ENCODE results near the gene SMARCC2.
A peak's percentile ranks its signal among the peaks of the same experiment; 100 is the strongest.
"Not testable (repeated sequence)": the region's sequence is repeated elsewhere in the genome, so short reads cannot be mapped to it uniquely, and the experiment has no call there.

SMARCC2 gene

DNA sequence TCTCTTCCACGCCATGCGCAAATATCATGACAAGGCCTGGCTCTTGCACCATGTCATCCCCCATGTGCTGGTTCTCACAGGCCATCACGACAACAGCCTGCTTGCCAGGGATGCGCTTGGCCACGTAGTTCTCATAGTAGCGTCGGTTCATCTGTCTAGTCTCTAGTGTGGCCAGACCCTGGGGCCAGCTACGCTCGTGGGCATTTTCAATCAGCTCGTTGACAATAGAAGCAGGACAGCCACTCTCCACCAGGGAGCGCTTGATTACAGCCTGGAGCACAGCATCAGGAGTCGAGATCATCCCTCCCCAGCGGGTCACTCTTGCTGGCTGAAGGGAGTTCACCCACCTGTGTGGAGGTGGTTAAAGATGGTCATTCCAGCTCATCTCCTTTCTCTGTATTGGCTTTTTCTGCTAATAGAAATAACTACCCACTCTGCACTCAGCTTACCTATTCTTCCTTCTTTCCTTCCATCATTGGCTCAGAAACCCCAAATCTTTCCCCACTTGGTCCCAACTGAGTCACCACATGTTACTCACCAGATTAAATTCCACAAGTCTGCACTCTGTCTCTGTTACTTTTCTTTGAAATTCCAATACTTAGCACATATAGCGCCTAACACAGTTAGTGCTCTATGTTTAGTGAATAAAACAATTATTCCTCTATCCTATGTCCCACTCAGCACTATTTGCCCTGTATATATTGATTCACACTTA, 17.3 kb upstream of the SMARCC2 start:
- DNase-seq, result peak; percentile 45 to 52

DNA sequence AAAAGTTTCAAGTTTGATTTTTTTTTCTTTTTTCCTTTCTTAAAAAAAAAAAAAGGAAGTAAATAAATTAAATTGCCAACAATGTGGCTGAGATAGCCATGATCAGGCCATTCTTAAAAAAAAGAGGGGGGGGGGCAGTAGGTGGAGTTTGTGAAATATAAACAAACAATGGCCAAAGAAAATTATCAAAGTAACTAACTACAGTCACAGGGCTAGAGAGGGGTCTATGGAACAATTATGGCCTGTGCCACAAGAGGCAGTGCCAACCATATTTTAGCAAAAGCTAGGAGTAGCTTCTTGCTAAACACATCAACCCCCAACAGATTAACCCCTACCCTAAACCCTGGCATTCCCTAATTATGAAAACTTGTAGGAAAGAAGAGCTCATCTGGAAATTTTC, 16.2 kb upstream of the SMARCC2 start:
- no peak for DNase-seq

DNA sequence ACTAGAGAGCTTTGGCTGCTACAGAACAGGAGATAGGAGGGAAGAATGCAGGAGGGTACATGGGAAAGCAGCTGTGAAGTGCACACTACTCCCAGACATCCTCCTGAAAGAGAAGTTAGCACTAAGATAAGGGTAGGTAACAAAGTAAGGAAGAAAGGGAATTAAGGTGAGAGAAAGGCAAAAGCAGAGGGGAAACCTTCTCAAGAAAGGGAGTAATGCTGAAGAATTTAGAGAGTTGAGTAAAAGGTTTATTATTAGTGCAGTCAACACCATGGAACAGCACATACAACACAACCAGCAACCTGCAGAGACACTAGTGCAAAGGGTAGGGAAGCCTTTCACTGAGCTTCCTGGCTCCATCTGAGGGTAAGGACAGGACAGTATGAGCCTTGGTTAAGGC, 15.0 kb upstream of the SMARCC2 start:
- no peak for DNase-seq

DNA sequence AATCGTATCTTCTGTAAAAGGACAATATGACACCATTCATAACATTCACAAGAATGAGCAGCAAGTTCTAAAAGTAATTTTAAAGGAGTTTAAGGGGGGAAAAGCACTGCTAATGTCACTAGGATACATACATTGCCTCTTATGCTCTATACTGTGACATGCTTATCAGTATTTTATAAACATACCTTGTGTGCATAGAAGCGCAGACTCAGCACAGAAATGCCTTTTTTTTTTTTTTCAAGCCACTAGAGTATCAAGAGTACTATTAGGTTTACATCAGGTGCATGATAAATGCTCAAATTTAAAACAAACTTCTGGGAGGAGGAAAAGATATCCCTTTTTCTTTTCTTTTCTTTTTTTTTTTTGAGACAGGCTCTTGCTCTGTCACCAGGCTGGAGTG, 13.6 kb upstream of the SMARCC2 start:
- DNase-seq, result no peak

DNA sequence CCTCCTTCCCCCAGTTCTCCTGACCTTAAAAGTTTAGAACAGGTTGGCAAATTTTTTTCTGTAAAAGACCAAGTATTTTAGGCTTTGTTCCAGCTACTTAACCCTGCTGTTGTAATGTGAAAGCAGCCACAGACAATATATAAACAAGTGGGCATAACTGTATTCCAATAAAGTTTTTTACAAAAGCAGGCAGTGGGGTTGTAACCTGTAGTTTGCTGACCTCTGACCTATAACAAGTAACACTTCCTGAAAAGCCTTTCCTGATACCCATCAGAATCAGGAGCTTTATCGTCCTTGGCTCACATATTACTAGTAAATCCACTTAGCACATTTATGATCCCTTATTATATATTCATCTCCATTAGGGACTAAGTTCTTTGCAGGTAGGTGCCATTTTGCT, 13.1 kb upstream of the SMARCC2 start:
- DNase-seq, result no peak

DNA sequence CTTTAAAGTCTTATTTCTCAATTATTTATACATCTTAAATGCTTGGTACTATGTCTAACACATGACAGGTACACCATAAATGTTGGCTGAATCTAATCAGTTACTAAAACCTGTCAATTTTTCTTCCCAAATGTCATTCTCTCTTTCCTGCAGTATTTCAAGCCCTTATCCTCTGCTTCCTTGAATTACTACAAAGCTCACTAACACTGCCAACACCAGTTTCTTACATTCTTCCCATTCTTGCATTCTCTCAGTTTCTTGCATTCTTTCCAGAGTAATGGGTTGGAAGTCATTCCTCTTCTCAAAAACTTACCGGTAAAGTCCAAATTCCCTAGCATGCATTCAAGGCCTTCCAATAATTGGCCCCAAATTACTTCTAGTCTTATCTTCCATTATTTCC, 9.6 kb upstream of the SMARCC2 start:
- no peak for DNase-seq

DNA sequence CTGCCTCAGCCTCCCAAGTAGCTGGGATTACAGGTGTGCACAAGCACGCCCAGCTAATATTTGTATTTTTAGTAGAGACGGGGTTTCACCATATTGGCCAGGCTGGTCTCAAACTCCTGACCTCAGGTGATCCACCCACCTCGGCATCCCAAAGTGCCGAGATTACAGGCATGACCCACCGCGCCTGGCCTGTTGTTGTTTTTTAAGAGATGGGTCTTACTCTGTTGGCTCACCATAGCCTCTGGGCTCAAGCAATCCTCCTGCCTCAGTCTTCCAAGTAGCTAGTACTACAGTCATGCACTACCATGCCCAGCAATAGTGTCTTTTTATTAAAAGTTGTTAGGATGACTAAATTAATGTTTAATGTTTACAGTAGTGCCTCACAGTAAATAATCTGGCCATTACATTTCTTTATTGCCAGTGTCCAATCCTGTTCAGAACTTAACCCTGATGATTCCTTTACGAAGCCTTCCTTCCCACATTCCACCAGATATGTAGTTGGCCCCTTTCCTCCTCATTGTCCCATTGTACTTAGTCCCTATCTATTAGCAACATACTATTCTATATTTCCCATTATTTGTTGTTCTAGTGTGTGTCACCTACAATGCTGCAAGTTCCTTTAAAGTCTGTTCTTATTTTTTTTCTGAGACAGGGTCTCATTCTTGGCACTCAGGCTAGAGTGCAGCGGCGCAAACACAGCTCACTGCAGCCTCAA, 8.8 kb upstream of the SMARCC2 start:
- DNase-seq, result no peak

DNA sequence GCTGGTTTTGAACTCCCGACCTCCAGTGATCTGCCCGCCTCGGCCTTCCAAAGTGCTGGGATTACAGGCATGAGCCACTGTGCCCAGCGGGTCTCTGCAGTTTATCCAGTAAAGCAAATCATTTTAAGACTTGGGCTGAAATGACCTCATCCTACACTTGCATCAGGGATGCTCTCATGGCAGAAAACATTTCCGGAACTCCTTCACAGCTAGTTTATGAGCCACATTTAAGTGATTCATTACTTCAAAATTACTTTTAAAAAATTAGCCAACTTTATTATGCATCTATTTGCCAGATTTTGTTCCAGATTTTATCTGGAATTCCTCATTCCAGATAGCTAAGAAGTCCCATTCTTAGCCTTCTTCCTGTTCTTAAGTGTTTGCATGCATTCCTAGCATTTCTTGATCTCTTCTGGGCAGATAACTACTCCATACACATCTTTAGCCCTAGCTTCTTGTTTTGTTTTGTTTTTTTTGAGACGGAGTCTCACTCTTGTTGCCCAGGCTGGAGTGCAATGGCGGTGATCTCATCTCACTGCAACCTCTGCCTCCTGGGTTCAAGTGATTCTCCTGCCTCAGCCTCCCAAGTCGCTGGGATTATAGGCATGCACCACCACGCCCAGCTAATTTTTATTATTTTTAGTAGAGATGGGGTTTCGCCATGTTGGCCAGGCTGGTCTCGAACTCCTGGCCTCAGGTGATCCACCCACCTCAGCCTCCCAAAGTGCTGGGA, 7.7 kb upstream of the SMARCC2 start:
- DNase-seq, result not testable (repeated sequence)

DNA sequence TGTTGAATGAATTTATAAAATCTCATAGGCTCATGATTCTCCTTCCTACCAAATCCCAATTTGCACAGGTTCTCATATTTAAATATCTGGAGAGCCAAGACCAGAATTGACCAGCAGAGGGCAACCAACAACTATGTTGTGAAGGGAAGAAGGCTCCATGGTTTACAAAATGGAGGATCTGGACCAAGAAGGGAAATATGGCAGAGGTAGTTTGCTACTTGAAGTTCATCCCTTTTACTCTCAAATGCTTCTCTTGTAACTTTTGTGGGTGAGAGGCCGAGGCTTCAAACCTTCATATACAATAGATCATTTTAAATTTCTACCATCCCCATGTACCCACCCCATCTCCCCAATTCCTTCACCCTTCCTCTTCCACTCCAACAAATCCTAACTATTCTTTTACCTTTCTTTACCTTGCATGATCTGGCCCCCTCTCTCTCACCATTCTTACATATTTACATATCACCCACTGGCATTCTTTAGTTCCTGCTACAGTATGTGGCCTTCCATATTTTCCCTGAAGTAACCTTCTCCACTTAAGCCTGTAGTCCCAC, 3.8 kb upstream of the SMARCC2 start:
- peak; percentile 71 to 84 for DNase-seq

DNA sequence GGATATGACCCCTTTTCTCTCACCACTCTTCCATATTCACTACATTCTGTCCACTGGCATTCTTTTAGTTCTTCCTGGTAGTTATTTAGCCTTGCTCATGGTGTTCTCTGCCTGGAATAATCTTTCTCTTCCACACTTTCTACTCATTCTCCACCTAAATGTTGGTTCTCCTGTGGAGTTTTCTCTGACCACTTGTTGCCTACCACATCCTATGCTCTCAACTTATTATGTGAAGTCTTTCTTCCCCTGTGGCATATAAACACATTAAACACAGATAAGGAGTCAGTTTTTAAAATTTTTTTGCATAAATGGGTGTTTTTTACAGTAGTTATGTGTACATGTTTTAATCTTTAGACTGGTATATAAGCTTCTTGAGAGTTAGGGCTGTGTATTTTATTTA, 3.3 kb upstream of the SMARCC2 start:
- no peak for DNase-seq

DNA sequence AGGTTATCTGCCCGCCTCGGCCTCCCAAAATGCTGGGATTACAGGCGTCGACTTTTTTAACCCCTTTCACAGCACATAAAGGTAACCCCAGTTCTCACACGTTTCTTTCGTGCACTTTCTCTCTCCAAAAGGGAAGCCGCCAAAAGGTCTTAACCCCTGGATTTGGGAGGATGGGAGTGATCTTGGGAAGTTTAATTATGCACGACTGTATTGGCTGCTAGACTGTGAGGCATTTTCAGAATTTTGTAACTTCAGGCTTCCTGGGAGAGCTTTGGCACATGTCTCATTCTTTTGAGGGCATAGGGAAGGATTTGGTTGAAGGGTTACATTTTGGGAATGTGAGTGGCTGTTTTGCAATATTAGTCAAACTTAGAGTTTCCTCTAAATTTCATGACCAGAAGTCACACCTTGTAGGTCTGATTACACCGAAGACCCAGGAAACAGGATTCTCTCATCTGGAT, 1.4 kb upstream of the SMARCC2 start:
- no peak for DNase-seq

DNA sequence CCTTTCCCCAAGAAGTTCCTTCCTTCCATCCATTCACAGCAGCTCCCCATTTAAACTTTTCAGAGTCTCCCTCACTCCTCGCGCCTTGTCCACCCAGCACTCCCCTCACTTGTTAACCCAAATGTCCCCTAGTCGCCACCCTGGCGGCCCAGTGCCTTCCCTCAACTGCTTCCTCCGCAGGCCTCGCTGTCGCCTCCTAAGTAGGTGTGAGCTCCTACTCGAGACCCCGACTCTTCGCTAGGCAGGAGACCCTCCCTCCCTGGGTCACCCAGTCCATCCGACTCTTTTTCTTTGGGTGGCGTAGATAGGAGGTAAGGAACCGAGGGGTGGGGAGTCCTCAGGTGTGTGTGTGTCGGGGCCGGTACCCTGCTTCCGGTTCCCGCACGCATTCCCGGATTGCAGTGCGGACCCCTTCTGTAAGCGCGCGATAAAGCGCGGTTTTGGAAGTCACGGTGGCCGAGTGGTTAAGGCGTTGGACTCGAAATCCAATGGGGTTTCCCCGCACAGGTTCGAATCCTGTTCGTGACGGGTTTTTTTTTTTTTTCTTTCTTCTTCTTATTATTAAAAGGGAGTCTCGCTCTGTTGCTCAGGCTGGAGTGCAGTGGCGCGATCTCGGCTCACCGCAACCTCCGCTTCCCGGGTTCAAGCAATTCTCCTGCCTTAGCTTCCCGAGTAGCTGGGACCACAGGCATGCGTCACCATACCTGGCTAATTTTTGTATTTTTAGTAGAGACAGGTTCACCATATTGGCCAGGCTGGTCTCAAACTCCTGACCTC, 823 bp upstream of the SMARCC2 start:
- DNase-seq, result peak; percentile 80 to 84

DNA sequence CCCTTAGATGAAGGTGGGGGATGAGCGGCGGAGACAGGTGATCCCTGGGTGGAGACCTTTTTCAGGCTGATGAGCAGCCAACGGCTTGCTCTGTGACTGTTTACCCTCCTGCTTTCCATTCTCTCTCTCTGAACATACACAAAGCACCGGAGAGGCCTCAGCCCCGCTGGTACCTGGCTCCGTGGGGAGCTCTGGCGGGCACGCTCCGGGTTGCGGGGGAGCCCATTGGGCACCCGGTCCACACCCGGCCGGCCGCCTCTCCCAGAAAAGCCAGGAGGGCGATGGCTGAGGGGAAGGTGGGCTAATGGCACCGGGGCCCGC, 545 bp downstream of the SMARCC2 start:
- DNase-seq, result no peak

DNA sequence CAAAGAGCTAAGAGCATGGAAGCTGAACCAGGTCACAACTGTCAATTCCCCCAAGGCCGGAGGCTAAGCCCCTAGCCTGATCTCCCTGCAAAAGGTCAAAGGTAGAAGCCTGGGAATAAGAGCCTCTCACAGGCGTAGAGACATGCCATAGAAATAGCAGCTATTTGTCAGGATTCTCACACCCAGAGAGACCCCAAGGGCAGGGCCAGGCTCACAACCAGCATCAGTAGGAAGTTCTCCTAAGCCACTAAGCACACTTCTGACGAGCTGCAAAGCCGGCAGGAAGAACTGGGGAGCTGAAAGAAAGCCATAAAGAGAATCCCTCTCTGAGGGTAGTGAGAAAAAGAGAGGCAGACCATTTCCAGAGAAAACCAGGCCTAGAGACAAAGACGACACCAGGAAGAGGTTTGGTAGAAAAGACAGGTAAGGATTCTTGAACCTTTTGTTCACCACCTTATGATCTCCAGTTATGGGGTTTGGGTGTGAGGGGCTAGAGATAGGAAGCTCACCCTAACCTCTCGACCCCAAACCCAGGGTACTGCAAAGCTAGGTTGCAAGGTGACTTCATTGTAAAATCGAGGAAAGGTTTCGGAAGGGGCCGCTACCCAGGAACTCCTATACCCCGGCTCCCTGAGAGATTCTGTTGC, 1.0 kb downstream of the SMARCC2 start:
- DNase-seq, result no peak

DNA sequence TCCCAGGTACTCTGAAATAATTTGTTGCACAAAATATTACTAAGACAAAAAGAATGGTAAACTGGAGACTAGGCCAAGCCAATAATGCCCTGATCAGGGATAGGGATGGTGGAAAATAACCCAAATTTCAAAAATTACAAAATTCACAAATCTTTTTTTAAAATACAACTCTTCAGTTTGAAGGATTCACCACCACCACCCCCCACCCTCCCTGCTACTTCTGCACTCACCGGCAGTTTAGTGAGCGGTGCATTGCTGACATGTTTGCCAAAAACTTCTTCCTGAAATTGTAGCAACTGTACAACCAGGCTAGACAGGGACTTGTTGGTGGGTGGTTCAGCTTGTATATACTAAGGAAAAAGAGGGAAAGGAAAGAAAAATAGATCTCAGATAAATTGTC, 2.3 kb downstream of the SMARCC2 start:
- no peak for DNase-seq

DNA sequence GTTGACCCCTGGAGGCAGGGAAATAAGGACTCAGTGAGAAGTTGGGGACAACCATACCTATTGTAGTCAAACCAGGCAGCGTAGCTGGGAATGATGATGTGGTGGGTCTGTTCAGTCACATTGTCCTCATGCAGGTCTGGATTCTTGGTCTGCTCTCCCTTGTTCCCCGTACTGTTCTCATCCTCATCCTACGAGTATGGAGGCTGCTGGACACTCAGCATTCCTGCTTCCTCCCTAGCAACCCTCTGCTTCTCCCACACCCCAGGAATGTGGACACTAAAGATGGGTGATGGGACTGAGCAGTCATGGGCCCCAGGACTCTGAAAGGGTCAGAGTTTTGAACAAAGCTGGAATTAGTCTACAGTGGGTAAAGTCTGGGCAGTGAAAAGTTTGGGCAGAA, 10.9 kb downstream of the SMARCC2 start:
- no peak for DNase-seq

DNA sequence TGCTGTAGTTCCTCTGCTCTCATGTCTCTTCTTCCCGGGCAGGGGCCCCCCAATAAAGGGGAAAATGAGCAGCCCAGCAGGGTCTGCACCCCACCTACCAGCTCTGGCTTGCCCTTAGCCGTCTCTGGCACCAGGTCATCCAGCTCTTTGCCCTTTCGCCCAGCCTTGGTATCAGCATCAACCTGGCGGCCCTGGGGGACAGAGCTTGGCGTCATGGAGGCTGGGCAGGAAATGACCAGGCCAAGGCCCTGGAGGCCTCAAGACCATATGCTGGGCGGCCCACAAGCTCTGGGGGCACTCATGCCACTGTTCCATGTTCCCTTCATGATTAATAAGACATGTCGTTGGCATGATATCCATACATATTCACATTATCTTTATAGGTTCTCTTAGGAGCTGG, 16.4 kb downstream of the SMARCC2 start:
- DNase-seq, result no peak

DNA sequence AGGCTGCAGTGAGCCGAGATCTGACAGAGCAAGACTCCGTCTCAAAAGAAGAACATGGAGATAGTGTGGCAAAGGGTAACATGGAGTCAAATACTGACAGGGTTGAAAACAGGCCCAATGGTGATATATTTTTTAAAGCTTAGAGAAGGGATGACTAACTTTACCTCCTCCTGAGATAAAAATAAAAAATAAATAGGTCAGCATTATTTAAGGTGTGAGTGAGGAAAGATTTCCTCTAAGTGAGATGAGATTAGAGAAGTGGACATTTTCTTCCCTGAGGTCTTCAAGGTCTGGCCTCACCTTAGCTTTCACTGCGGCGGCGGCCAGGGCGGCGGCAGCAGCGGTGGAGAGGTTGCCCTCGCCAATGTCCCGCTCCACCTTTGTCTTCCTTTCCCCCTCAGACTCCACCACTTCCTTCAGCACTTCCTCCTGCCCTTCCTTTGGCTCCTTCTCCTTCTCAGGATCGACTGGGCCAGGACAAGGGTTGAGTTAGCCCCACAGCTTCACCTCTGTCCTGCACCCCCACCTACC, 20.0 kb downstream of the SMARCC2 start:
- DNase-seq, result no peak

DNA sequence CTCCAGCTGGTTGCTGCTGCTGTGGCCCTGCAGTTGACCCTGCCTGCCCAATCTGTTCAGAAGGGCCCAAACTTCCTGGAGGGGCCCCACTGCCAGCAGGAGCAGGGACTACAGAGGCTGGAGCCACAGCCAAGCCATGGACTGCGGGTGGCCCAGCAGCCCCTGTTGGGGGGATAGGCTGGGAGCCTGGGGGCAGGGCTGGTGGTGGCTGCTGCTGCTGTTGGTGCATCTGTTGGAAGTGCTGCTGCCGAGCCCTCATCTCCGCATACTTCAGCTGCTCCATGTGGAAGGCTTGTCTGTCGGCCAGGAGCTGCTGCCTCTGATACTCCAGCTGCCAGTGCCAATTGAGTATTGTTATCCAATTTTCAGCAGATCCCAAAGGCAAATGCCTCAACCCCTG, 23.9 kb downstream of the SMARCC2 start:
- DNase-seq, result no peak

DNA sequence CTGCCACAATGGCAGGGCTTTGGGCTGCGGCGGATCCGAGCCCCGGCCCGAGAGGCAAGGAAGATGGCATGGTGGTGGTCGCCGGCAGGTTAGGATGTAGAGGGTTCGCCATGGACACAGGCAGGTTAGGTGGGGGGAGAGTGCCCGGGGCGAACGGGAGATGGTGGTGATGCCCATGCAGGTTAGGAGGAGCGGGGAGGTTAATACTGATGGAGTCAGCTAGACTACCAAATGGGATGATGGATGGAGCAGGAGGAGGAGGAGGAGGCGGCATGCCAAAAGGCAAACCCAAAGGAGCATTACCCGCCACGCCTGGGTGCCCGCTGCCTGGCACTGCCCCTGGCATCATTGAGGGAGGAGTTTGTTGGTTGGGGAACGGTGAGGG, 24.9 kb downstream of the SMARCC2 start:
- no peak for DNase-seq

DNA sequence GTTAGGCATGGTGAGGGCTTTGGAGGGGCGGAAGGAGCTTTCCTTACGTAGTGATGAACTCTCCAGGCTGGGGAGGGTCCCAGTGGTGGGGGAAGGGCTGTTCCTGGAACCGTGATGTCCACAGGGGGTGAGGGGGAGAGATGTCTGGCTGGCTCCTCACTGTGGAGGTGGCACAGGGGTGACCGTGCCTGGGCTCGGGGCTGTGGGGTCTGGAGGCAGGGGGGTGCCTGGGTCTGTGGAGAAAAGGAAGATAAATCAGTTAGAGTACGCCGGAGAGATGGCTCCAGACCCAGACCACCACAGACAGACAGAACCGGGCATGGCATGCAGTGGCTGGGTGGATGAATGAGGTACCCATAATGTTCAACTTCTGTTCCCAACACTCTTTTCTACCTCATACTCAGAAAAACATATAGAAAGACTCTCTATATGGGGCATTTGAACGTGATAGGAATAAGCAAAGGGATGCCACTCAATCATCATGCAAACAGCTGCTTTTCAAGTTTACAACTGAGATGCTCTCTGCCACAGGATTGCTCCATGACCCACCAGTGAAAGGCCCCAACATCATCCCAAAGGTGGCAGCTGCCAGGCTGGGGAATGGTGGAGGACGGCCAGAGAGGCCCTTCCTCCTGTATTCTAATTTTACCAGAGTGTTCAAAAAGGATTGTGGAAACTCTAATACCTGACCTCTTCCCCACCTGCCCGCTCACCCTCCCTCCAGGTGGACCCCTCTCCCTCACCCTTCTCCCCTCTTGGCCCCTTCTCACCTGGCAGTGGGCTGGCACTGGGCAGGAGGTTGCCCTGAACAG, 25.5 kb downstream of the SMARCC2 start:
- DNase-seq, result no peak
